GM12801 (cell line): ENCODE data around the gene TMEM270.

Experiments used
- TF ChIP-seq, protein P1 (sequence below): IDR thresholded peaks from one replicate; pipeline ENCODE4 v1.5.1; 2011; ENCODE audit warnings: control low read depth; ENCODE audit not compliant: insufficient read length; ENCODE audit errors: extremely low read depth

TMEM270 gene

GRCh38 chr7:73838642-73839041, 22.3 kb upstream of the TMEM270 start:
- TF ChIP-seq, protein P1, sequence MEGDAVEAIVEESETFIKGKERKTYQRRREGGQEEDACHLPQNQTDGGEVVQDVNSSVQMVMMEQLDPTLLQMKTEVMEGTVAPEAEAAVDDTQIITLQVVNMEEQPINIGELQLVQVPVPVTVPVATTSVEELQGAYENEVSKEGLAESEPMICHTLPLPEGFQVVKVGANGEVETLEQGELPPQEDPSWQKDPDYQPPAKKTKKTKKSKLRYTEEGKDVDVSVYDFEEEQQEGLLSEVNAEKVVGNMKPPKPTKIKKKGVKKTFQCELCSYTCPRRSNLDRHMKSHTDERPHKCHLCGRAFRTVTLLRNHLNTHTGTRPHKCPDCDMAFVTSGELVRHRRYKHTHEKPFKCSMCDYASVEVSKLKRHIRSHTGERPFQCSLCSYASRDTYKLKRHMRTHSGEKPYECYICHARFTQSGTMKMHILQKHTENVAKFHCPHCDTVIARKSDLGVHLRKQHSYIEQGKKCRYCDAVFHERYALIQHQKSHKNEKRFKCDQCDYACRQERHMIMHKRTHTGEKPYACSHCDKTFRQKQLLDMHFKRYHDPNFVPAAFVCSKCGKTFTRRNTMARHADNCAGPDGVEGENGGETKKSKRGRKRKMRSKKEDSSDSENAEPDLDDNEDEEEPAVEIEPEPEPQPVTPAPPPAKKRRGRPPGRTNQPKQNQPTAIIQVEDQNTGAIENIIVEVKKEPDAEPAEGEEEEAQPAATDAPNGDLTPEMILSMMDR = no peak

- TF ChIP-seq, protein P1 = no peak
These were observed 21.7 kb upstream of the TMEM270 start for GRCh38 chr7:73839290-73839689.

DNA sequence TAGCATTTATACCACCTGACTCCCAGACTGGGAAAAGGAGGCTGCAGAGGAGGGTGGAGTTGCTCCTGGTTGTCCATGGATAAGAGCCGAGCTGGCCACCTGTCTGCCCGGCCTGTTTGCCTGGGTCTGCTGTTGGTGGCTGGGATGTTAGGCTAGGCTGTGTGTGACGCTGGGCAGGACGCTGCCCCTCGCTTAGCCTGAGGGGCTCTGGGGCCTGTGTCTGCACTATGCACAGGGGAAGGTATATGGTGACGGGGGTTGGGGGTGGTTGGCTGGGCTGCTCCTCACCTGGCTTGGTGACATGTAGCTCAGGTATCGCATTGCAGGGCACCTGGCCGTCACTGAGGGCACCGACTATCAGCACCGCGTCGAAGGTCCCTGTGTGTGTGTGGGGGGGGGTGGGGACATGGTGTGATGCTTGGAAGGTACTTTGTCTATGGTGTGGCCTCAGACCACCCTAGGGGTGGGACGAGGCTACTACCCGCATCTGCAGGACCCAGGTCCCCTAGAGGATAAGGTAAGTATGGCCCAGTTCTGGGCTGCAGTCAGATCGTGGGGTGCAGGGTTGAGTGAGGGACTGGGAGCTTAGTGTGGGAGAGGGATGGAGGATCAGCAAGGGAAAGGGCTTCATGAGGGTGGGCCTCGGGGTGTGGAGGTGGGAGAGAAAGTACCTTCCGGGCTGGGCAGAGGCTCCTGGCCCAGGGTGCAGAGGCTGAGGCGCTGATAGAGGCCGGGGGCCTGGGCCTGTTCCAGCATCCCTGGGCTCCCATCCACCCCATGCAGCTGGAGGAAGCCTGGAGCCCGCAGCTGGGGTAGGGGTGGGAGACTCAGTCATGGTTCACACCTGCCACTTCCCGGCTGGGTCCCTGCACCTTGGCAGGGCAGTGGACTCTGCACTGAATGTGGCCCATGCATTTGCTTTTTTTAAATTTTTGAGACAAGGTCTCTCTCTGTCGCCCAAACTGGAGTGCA, 20.9 kb upstream of the TMEM270 start:
- TF ChIP-seq, protein P1 = no peak

GRCh38 chr7:73840715-73841379, 20.1 kb upstream of the TMEM270 start:
- TF ChIP-seq, protein P1 = no peak

DNA sequence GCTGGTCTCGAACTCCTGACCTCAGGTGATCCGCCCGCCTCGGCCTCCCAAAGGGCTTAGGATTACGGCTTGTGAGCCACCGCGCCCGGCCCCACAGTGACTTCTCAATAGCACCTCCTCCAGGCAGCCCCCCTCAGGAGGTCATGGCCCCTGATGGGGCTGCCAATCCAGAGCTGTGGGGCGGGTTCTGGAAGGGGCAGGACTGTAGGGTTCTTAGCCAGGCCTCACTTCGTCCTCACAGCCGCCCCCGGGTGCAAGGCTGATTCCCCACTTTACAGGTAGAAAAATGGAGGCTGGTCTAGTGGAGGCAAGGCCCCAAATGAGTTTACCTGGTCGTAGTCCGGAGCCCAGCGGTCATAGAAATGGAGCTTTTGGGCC, 19.3 kb upstream of the TMEM270 start:
- TF ChIP-seq, protein P1 = no peak

GRCh38 chr7:73842067-73842976, 18.6 kb upstream of the TMEM270 start, which contains the start of gene METTL27:
METTL27 (minus strand) TSS chr7:73842516; CDS start chr7:73842140, 376 bp downstream.
- TF ChIP-seq, protein P1 = no peak
